Nephron (organoid): ENCODE data around the gene MIA2.

Source experiments
- H3K27ac Mint-ChIP-seq, 3 experiments: 2 replicates each; pipeline ENCODE4 v1.8.0; 2020; ENCODE audit warnings: mixed read lengths in 3 of 3, mild to moderate bottlenecking in 2 of 3, moderate library complexity in 1 of 3
- H3K27me3 Mint-ChIP-seq: 2 replicates; pipeline ENCODE4 v1.8.0; 2021; ENCODE audit warnings: low read depth, mild to moderate bottlenecking, moderate library complexity, mixed read lengths
- H3K36me3 Mint-ChIP-seq: 2 replicates; pipeline ENCODE4 v1.8.0; 2020; ENCODE audit warnings: low read depth, mixed read lengths
- H3K4me1 Mint-ChIP-seq: 2 replicates; pipeline ENCODE4 v1.8.0; 2020; ENCODE audit warnings: mixed read lengths
- H3K4me3 Mint-ChIP-seq, 3 experiments: 2 replicates each; pipeline ENCODE4 v1.8.0; 2020; ENCODE audit warnings: mild to moderate bottlenecking in 3 of 3, mixed read lengths in 3 of 3, moderate library complexity in 2 of 3
- H3K9me3 Mint-ChIP-seq: 2 replicates; pipeline ENCODE4 v1.8.0; 2020; ENCODE audit warnings: mixed read lengths
- TF ChIP-seq, protein P1 (sequence below), 3 experiments: fragments of 200-600 bp; sonication (generic); IDR thresholded peaks; one replicate each; pipeline ENCODE4 v1.5.0; 2021; ENCODE audit warnings: antibody characterized with exemption in 3 of 3; ENCODE audit not compliant: unreplicated experiment in 3 of 3

Gene MIA2, protein sequence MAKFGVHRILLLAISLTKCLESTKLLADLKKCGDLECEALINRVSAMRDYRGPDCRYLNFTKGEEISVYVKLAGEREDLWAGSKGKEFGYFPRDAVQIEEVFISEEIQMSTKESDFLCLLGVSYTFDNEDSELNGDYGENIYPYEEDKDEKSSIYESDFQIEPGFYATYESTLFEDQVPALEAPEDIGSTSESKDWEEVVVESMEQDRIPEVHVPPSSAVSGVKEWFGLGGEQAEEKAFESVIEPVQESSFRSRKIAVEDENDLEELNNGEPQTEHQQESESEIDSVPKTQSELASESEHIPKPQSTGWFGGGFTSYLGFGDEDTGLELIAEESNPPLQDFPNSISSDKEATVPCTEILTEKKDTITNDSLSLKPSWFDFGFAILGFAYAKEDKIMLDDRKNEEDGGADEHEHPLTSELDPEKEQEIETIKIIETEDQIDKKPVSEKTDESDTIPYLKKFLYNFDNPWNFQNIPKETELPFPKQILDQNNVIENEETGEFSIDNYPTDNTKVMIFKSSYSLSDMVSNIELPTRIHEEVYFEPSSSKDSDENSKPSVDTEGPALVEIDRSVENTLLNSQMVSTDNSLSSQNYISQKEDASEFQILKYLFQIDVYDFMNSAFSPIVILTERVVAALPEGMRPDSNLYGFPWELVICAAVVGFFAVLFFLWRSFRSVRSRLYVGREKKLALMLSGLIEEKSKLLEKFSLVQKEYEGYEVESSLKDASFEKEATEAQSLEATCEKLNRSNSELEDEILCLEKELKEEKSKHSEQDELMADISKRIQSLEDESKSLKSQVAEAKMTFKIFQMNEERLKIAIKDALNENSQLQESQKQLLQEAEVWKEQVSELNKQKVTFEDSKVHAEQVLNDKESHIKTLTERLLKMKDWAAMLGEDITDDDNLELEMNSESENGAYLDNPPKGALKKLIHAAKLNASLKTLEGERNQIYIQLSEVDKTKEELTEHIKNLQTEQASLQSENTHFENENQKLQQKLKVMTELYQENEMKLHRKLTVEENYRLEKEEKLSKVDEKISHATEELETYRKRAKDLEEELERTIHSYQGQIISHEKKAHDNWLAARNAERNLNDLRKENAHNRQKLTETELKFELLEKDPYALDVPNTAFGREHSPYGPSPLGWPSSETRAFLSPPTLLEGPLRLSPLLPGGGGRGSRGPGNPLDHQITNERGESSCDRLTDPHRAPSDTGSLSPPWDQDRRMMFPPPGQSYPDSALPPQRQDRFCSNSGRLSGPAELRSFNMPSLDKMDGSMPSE (N-terminal part only)

DNA sequence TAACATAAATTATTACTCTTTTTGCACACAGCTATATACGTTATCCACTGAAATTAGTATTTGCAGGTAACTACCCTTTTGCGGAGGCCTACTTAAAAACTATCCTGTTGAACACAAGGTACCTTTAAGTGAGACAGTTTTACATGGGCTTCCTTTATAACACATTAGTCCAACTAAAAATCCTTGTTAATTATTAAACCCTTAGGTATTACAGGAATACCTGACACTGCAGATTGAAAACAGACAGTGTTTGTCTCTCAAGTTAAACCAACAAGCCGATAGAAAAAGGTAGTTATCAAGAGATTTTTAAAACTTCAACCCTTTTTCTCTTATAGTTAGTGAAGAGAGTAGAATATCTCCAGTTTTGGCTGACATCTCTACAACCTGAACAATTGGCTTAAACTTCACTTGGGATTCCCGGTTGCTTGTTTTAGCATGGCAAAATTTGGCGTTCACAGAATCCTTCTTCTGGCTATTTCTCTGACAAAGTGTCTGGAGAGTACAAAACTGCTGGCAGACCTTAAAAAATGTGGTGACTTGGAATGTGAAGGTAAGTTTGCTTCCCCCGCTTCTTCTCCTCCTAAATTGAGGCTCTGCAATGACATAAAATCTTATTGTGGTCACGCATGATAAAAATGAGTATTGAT, at the start of gene MIA2:
MIA2 (plus strand) TSS at position 236 of the 647 bp plus-strand sequence; CDS start at position 436, 200 bp downstream.
- Mint-ChIP-seq H3K36me3 (peaks cover 3% of the 10 kb centered on the region), H3K27me3 (no peaks in the 10 kb centered on the region), H3K4me3 (peak within 1 kb of the TSS; percentile 55 to 80 (median 61)), H3K4me1 (peaks cover 11% of the 10 kb centered on the region), H3K27ac (peak within 1 kb of the TSS; percentile 62 to 84 (median 84)), H3K9me3 (no peaks in the 10 kb centered on the region)
- TF ChIP-seq, protein P1, sequence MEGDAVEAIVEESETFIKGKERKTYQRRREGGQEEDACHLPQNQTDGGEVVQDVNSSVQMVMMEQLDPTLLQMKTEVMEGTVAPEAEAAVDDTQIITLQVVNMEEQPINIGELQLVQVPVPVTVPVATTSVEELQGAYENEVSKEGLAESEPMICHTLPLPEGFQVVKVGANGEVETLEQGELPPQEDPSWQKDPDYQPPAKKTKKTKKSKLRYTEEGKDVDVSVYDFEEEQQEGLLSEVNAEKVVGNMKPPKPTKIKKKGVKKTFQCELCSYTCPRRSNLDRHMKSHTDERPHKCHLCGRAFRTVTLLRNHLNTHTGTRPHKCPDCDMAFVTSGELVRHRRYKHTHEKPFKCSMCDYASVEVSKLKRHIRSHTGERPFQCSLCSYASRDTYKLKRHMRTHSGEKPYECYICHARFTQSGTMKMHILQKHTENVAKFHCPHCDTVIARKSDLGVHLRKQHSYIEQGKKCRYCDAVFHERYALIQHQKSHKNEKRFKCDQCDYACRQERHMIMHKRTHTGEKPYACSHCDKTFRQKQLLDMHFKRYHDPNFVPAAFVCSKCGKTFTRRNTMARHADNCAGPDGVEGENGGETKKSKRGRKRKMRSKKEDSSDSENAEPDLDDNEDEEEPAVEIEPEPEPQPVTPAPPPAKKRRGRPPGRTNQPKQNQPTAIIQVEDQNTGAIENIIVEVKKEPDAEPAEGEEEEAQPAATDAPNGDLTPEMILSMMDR (IDR thresholded peaks at IDR 0.05; ENCODE audit: unreplicated experiment in 3 of 3): no peak

DNA sequence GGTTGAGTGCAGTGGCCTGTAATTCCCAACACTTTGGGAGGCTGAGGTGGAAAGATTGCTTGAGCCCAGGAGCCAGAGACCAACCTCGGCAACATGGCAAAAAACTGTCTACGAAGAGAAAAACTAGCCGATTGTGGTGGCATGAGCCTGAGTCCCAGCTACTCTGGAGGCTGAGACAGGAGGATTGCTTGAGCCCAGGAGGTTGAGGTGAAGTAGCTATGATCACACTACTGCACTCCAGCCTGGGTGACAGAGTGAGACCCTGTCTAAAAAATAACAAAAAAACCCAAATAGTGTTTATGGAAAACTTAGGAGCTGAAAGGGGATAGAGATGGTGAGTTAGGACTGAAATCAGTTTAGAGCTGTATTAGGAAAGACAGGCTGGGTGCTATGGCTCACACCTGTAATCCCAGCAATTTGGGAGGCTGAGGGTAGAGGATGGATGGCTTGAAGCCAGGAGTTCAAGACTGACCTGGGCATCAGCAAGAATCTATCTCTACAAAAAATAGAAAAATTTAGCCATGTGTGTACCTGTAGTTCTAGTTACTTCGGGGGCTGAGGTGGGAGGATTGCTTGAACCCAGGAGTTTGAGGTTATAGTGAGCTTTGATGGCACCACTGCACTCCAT, 49.0 kb upstream of the MIA2 start:
- Mint-ChIP-seq H3K36me3 (peaks cover 31% of the 10 kb centered on the region), H3K4me1 (no peaks in the 10 kb centered on the region), H3K4me3 (no peak overlapping the region), H3K9me3 (no peaks in the 10 kb centered on the region), H3K27ac (no peak overlapping the region), H3K27me3 (no peaks in the 10 kb centered on the region)
- TF ChIP-seq, protein P1 (IDR thresholded peaks at IDR 0.05; ENCODE audit: unreplicated experiment in 3 of 3): no peak

DNA sequence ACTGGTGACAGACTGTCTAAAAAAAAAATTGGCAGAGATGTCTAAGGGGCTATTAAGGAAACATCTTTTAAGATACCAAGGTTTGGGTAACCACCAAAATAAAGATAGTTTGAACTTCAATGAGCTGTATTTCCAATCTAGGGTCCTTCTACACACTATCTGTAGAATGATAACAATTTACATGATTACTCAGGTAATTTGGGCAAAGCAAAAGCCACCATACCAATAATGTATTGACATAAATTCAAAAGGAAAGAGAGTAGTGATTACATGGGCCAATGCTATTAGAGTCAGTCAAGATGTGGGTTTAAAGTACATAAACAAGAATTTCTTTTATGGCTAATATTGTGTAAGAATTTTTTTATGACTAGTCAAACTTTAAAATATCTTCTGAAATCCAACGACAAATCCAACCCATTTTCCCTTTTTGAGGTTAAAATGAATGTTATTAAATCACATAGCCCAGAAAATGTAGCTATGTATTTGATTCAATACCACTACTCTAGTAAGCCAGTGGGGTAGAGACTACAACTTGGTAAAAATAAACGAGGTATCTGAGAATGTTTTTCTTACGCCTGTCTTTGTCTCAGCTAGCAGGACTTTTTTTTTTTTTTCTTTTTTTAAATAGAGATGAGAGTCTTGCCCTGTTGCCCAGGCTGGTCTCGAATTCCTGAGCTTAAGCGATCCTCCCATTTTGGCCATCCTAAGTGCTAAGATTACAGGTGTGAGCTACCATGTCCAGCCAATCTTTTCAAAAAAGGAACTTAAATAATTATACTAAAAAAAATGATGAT, 48.3 kb upstream of the MIA2 start:
- Mint-ChIP-seq H3K27me3 (no peaks in the 10 kb centered on the region), H3K4me3 (no peak overlapping the region)

DNA sequence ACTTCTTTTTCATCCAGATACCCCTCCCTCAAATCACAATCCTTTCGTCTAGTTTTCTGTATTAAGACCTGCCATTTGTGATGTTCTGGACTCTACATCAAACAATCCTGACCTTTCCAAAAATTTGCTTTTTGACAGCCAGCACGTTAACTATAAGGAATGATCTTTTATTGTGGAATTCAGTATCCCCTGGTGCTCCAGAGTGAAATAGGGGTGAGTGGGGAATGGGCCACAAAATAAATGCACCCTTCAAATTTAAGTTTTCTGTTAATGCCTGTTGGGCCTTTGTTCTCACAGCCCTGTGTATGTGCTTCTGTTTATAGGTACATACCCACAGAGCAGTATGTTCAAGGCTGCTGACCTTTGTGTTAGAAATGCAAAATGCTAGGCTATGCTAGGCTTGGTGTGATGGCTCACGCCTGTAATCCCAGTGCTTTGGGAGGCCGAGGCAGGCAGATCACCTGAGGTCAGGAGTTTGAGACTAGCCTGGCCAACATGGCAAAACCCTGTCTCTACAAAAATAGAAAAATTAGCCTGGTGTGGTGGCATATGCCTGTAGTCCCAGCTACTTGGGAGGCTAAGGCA, 46.7 kb upstream of the MIA2 start:
- no peaks in the 10 kb centered on the region for H3K27me3 Mint-ChIP-seq
- H3K4me1 Mint-ChIP-seq: no peaks in the 10 kb centered on the region
- TF ChIP-seq, protein P1 (IDR thresholded peaks at IDR 0.05; ENCODE audit: unreplicated experiment in 3 of 3): no peak
- H3K36me3 Mint-ChIP-seq: peaks cover 31% of the 10 kb centered on the region
- no peaks in the 10 kb centered on the region for H3K9me3 Mint-ChIP-seq
- H3K4me3 Mint-ChIP-seq: no peak overlapping the region
- no peak overlapping the region for H3K27ac Mint-ChIP-seq

More for the DNA sequence above, 48.3 kb upstream of the MIA2 start:
- TF ChIP-seq, protein P1 (IDR thresholded peaks at IDR 0.05; ENCODE audit: unreplicated experiment in 3 of 3): no peak
- Mint-ChIP-seq H3K27ac (no peak overlapping the region), H3K4me1 (no peaks in the 10 kb centered on the region), H3K36me3 (peaks cover 31% of the 10 kb centered on the region), H3K9me3 (no peaks in the 10 kb centered on the region)
